Measurements from ENCODE around the gene DEK.
"Not testable (repeated sequence)": the region's sequence is repeated elsewhere in the genome, so short reads cannot be mapped to it uniquely, and the experiment has no call there.

DEK gene, protein sequence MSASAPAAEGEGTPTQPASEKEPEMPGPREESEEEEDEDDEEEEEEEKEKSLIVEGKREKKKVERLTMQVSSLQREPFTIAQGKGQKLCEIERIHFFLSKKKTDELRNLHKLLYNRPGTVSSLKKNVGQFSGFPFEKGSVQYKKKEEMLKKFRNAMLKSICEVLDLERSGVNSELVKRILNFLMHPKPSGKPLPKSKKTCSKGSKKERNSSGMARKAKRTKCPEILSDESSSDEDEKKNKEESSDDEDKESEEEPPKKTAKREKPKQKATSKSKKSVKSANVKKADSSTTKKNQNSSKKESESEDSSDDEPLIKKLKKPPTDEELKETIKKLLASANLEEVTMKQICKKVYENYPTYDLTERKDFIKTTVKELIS

DNA sequence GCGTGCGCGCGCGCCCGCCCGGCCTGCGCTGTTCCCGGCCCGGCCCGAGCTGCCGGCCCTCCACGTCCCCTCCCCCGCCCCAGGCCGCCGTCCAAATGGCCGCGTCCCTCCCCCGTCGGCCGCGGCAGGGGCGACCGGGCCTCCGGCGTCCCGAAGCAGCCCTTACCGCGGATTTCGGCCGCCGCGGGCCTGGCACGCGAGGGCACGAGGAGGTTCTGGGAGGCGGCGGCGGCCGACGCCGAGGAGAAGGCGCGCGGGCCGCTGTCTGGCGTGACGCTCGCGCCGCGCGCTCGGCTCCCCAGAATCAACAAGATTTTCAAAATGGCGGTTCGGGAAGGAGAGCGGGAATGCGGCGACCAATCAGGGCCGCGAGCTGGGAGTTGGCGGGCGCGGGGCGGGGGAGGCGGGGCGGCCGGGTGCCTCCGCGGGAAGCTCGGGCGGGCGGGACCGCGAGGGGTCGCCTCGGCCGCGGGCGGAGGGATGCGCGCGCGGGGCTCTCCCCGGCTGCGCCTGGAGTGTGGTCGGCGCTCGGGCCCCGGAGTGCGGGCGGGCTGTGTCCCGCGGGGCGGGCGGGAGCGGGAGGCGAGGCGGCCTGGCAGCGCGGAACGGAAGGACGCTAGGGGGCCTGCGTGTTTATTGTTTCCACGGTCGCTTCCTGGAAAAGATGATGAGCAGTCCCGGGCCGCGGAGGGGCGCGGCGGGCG is at the start of gene DEK:
Gene DEK (minus strand): TSS at position 312 of the 704 bp plus-strand sequence. CDS start 543 bp downstream, outside the sequence.
- peak; percentile 80 for DNase-seq (ENCODE audit: low spot score)

DNA sequence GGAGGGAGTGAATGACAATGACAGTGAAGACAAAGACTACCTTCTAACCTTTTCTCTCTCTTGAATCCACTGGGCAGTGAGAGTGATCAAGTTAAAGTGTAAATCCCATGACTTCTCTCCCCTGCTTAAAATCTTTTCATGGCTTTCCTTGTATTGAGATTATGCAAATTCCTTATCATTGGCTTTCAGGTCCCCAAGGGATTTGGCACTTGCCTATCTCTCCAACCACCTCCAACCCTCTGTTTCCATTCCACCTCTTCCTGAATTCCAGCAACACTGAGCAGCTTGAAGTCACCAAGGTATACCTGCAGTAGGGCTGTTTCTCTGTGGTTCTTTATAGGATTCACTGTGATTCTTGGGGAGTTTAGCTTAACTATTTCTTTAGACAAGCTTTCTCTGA is 48.0 kb upstream of the DEK start:
- no peak for DNase-seq (ENCODE audit: low spot score)

DNA sequence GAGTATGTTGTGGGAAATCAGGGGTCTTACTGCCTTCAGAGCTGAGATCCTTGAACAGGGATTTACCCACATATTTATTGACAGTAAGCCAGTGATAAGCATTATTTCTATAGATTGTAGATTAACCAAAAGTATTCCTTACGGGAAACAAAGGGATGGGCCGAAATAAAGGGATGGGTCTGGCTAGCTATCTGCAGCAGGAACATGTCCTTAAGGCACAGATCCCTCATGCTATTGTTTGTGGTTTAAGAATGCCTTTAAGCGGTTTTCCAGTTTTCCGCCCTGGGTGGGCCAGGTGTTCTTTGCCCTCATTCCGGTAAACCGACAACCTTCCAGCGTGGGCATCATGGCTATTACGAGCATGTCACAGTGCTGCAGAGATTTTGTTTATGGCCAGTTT is 45.7 kb upstream of the DEK start:
- DNase-seq (ENCODE audit: low spot score) = not testable (repeated sequence)

DNA sequence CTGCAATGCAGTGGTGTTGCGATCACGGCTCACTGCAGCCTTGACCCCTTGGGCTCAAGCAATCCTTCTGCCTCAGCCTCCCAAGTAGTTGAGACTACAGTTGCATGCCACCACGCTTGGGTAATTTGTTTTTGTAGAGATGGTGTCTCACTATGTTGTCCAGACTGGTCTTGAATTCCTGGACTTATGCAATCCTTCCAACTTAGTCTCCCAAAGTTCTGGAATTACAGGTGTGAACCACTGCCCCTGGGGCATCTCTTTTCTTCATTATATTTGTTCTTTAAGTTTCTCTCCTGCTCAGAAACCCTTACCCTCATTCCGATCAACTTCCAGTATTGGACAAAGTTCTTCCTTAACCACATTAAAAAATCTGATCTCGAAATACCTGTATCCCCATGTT is 44.7 kb upstream of the DEK start:
- DNase-seq (ENCODE audit: low spot score) = no peak

DNA sequence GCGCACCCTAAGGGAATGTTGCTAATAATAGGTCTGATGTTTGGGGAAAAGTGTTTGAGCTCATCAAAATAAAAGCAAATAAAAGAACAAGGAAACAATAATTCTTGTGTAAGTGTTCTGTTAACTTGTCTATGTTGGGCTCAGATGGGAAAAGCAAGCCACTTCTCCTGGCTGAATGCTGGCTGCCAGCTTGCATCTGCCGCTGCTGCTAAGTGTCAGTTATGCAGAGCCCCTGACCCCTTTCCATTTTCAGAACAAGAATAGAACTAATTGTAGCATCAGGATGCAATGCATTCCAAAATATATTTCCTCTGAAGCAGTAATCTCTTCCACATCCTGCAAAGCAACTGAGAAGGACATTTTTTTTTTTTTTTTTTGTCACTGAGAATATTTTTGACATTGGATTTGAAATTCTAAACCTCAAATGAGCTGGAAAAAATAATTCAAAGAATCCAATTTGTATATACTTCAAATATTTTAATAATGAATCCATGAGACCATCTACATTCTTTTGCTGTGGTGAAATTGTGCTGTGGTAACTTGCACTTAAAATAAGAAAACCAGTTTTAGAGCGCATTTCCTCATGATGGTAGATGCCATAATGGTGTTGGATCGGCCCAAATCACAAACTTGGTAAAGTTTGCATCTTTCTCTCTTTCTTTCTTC is 43.9 kb upstream of the DEK start:
- no peak for DNase-seq (ENCODE audit: low spot score)

DNA sequence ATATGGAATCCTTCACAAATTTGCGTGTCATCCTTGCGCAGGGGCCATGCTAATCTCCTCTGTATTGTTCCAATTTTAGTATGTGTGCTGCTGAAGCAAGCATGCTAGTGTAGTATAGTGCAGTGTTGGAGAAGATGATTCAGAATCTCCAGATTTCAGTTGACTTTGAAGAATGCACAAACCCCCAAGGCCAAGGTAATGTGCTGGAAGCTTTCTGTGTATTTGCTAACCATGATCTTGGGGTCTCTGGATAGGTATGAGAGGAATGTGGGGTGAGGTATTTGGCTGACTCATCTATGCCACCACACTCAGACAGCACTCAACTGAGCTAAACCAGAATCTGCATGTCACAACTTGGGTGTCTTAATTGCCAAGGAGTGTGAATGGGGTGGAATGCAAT is 42.6 kb upstream of the DEK start:
- DNase-seq (ENCODE audit: low spot score) = no peak

DNA sequence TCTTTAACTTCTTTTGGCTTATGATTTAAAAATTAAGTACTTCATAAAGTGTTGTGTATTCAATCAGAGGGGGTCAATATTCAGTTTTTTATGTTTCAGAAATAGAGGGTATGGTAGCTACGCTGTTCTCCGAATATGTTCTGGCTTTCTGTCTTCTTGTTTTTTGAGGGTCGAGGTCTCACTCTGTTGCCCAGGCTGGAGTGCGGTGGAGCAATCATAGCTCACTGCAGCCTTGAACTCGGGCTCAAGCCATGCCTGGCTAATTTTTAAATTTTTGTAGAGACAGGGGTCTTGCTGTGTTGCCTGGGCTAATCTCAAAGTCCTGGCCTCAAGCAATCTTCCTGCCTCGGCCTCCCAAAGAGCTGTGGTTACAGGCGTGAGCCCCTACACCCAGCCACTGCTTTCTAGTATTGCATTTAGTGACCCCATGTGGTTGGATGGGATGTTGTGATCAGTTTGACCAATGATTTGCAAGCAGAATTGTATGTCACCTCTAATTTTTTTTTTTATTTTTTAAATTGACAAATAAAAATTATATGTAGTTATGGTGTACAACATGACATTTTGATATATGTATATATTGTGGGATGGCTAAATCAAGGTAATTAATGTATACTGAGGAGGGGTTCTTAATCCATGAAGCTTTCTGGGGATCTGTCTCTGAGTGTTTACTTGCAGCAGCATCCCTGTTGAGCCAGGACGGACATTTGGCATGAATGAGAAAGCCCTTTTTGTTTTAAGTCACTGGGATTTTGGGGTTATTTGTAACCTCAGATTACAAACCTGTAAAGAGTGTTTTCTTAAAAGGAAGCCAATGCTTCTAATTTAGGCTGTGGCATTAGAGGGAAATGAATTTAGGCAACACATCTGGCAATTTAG is 38.5 kb upstream of the DEK start:
- peak; percentile 45 for DNase-seq (ENCODE audit: low spot score)

- peak; percentile 56 for DNase-seq (ENCODE audit: low spot score)
Observed at GRCh38 chr6:18293076-18293904, 29.0 kb upstream of the DEK start.

GRCh38 chr6:18289283-18289682 is 25.0 kb upstream of the DEK start:
- DNase-seq (ENCODE audit: low spot score) = no peak

GRCh38 chr6:18284261-18284660 is 19.9 kb upstream of the DEK start:
- no peak for DNase-seq (ENCODE audit: low spot score)

- no peak for DNase-seq (ENCODE audit: low spot score)
Observed at GRCh38 chr6:18281564-18281963, 17.2 kb upstream of the DEK start.

DNA sequence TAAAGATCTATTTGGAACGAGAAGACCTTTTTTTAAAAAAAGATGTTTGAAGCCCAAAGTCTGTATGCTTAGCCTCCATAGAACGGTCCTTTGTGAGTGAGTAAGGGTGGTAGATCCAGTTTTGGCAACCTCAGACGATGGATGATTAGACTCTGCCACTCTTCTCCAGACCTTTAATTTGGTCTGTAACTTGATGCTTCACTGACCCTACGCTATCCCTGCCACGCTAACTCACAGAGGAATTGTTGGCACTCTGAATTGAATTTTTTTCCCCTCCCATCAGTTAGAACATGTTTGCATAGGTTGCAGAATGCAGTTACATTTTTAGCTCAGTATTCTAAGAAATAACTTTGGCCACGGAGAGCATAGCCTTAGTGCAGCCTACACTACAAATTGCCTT is 15.8 kb upstream of the DEK start:
- no peak for DNase-seq (ENCODE audit: low spot score)

DNA sequence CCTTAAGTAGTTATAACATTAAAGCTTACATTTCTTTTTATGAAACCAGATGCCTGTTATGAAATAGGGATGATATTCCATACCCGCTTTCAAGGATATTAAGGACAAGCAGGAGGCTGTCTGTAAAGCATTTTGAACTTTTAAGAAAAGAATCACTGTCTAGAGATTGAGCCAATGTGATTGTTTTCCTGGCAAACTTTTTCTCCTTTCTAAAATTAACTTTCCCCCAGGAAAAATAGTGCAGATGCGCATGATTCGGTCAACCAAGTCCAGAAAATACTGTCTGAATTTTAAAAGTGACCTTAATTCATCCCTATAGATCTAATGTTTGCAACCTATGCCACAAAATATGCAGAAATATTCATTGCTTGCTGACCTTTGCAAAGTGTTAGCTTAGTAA is 15.1 kb upstream of the DEK start:
- no peak for DNase-seq (ENCODE audit: low spot score)

DNA sequence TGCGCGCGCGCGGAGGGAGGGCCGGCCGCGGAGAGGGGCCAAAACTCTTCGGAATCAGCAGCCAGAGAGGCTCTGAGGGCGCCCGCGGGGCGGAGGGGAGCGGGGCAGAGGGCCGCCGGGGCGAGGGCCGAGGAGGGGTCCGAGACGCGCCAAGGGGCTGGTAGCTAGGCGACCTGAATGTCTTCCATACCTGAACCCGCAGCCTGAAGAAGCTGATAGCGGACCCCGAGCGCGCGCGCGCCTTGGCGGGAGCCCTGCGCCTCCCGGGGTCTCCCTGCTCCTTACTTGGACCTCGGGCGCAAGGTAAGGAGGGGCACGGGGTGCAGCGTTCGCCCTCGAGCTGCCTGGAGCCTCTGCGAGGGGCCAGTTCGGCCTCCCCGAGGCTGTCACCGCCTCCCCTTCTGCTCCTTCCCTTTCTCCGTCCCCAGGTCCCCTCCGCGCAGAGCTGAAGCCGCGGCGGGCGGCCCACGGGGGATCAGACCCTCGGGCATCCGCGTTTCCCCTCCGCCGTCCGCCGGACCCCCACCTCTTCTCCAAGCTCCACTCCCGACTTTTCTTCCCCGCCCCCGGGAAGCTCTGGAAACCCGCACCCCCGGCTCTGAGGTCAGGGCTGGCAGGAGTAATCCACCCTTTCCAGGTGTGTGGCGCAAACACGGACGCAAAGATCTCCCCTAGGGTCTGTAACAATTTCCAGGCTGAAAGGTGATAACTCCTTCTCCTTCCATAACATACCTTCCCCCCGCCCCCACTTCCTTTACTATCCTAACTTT is 13.1 kb upstream of the DEK start:
- DNase-seq (ENCODE audit: low spot score) = no peak

DNA sequence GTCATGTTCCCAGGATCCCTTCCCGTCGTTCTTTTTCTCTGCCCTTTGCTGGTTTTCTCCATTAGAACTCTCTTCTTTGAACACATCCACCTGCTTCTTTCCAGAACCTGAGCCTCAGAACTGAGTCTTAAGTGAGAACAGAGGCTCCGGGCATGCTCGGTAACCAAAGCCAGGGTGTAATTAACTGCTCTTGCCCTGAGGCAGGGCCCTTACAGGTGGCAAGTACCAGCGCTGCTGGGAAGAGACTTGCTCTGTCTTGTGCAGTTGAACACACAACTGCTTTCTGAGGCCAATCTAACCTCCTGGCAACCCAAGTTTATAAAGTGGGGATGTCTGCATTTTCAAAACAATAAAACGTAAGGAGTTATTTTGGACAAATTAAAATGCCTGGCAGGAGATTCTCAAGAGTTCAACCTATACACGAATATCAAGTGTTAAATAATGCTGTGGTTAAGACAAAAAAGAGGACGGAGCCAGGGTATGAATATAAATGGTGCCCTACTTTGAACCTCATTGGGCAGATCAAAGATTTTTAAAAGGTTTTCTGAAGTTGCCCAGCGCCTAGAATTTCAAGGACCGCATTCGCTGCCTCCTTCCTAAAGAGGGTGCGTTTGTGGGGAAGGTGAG is 12.4 kb upstream of the DEK start:
- no peak for DNase-seq (ENCODE audit: low spot score)

GRCh38 chr6:18270216-18270615 is 5.9 kb upstream of the DEK start:
- DNase-seq (ENCODE audit: low spot score) = no peak

- no peak for DNase-seq (ENCODE audit: low spot score)
Observed at GRCh38 chr6:18269717-18270116, 5.4 kb upstream of the DEK start.

GRCh38 chr6:18269253-18269652 is 4.9 kb upstream of the DEK start:
- peak; percentile 33 for DNase-seq (ENCODE audit: low spot score)

DNA sequence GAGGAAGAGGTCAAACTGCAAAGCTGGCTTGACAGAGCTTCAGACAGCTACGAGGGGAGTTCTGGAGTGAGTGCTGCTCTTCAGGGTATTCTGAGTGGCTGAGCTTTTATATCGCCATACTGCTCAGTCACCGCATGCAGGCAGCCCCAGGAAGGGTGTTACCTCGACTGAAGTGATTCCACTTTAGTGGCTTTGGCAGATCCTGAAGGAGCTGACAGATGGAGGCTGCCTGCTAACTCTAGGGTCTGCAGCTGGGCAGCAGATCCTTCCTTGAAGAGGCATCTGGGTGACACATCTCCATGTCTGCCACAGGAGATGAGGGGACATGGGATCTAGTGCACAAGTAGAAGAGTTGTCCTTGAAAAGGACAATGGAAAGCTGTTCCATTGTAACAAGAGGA is 3.7 kb upstream of the DEK start:
- DNase-seq (ENCODE audit: low spot score) = no peak

- no peak for DNase-seq (ENCODE audit: low spot score)
Observed at GRCh38 chr6:18266523-18266912, 2.2 kb upstream of the DEK start.

Measured in RKO (cell line).